SH-SY5Y (cell line): Measurements from ENCODE around the gene SCAPER.

Experiments used
- GATA2 ChIP-seq: IDR thresholded peaks from 2 replicates; pipeline ENCODE4 v1.6.1; 2011; ENCODE audit warnings: mild to moderate bottlenecking, low read depth, low read length
- GATA3 ChIP-seq: IDR thresholded peaks from 2 replicates; pipeline ENCODE4 v1.6.1; 2011; ENCODE audit warnings: low read depth, mild to moderate bottlenecking, low read length, moderate library complexity

GRCh38 chr15:76310475-76311099 lies 594.6 kb downstream of the SCAPER start:
- TF ChIP-seq GATA2 (no peak), GATA3 (no peak)
